Measurements from ENCODE around the gene BAAT. TPM values are rescaled to one million over a fixed set of nuclear protein-coding genes. Genes with fewer than 3 reads are reported as not detected.

The BAAT gene
- total RNA-seq, 4 donors from 2014 or later: not detected

- Histone ChIP-seq H3K4me1 (no peaks in the 10 kb centered on the region), H3K4me3 (replicated peaks in 1 of 3) (no peak overlapping the region), H3K27ac (no peak overlapping the region), H3K27me3 (no peaks in the 10 kb centered on the region), H3K9me3 (no peaks in the 10 kb centered on the region), H3K36me3 (no peaks in the 10 kb centered on the region)
- 78 to 80% methylated on average over 2 of the region's 2 CpGs for WGBS, 2 donors
- no peak for DNase-seq
- TF ChIP-seq POLR2A (IDR thresholded peaks at IDR 0.05) (no peak), CTCF (IDR thresholded peaks at IDR 0.05) (no peak)
- intact Hi-C loops (cut with DNase I): no loop called here
Measured at GRCh38 chr9:101381833-101382342, 2.9 kb downstream of the BAAT start.

GRCh38 chr9:101381118-101381517 is 3.7 kb downstream of the BAAT start:
- Histone ChIP-seq H3K4me3 (replicated peaks in 1 of 3) (no peak overlapping the region), H3K36me3 (no peaks in the 10 kb centered on the region), H3K27me3 (no peaks in the 10 kb centered on the region), H3K27ac (no peak overlapping the region), H3K9me3 (no peaks in the 10 kb centered on the region), H3K4me1 (no peaks in the 10 kb centered on the region)
- intact Hi-C loops (cut with DNase I): no loop called here
- TF ChIP-seq POLR2A (IDR thresholded peaks at IDR 0.05) (no peak), CTCF (IDR thresholded peaks at IDR 0.05) (no peak)
- 93% methylated on average over 3 of the region's 3 CpGs for whole genome bisulfite sequencing, 2 donors
- DNase-seq: no peak

- intact Hi-C loops (cut with DNase I): no loop called here
- TF ChIP-seq CTCF (IDR thresholded peaks at IDR 0.05) (no peak), POLR2A (IDR thresholded peaks at IDR 0.05) (no peak)
- Histone ChIP-seq H3K9me3 (no peaks in the 10 kb centered on the region), H3K27ac (no peak overlapping the region), H3K4me3 (replicated peaks in 1 of 3) (no peak overlapping the region), H3K4me1 (no peaks in the 10 kb centered on the region), H3K27me3 (no peaks in the 10 kb centered on the region), H3K36me3 (no peaks in the 10 kb centered on the region)
- no peak for DNase-seq
Measured at GRCh38 chr9:101380295-101380694, 4.5 kb downstream of the BAAT start.

- H3K36me3 ChIP-seq: no peaks in the 10 kb centered on the region
- no peaks in the 10 kb centered on the region for H3K4me1 ChIP-seq
- intact Hi-C loops (cut with DNase I): no loop called here
- H3K4me3 ChIP-seq (replicated peaks in 1 of 3): no peak overlapping the region
- WGBS, 2 donors: 63 to 71% methylated on average over 6 of the region's 6 CpGs
- H3K27ac ChIP-seq: no peak overlapping the region
- no peak for TF ChIP-seq CTCF (IDR thresholded peaks at IDR 0.05)
- no peak for TF ChIP-seq POLR2A (IDR thresholded peaks at IDR 0.05)
- H3K9me3 ChIP-seq: no peaks in the 10 kb centered on the region
- no peaks in the 10 kb centered on the region for H3K27me3 ChIP-seq
- DNase-seq: no peak
Measured at GRCh38 chr9:101376111-101376848, 8.5 kb downstream of the BAAT start.

- H3K4me1 ChIP-seq: no peaks in the 10 kb centered on the region
Measured at GRCh38 chr9:101375546-101375945, 9.3 kb downstream of the BAAT start.

More at GRCh38 chr9:101375546-101375945, 9.3 kb downstream of the BAAT start:
- Histone ChIP-seq H3K27ac (no peak overlapping the region), H3K9me3 (no peaks in the 10 kb centered on the region), H3K27me3 (no peaks in the 10 kb centered on the region), H3K4me3 (replicated peaks in 1 of 3) (no peak overlapping the region), H3K36me3 (no peaks in the 10 kb centered on the region)
- WGBS, 2 donors: 88 to 90% methylated on average over 12 of the region's 12 CpGs
- TF ChIP-seq CTCF (IDR thresholded peaks at IDR 0.05): no peak
- no peak for TF ChIP-seq POLR2A (IDR thresholded peaks at IDR 0.05)
- intact Hi-C loops (cut with DNase I): no loop called here
- DNase-seq: no peak

Data from thyroid gland (tissue), 4 donors.